GM10266 (cell line): ENCODE measurements around the gene FRMD8.
A peak's percentile ranks its signal among the peaks of the same experiment; 100 is the strongest.

Experiments
- DNase-seq: peaks from one replicate; pipeline ENCODE4 v3.0.0; 2012; ENCODE audit errors: extremely low spot score
- CTCF ChIP-seq: IDR thresholded peaks from 2 replicates; pipeline ENCODE4 v1.5.1; 2012; ENCODE audit warnings: mild to moderate bottlenecking, low read depth; ENCODE audit not compliant: control insufficient read depth, insufficient read depth; ENCODE audit errors: missing control alignments

FRMD8 gene

GRCh38 chr11:65376138-65376713 lies 10.2 kb upstream of the FRMD8 start:
- DNase-seq = no peak
- TF ChIP-seq CTCF = no peak

GRCh38 chr11:65377036-65377435 lies 9.4 kb upstream of the FRMD8 start:
- TF ChIP-seq CTCF = no peak
- no peak for DNase-seq

GRCh38 chr11:65377777-65378176 lies 8.7 kb upstream of the FRMD8 start:
- no peak for TF ChIP-seq CTCF
- no peak for DNase-seq

GRCh38 chr11:65378208-65378927 lies 8.1 kb upstream of the FRMD8 start:
- TF ChIP-seq CTCF = peak; percentile 14
- no peak for DNase-seq

GRCh38 chr11:65378928-65379638 lies 7.4 kb upstream of the FRMD8 start:
- no peak for DNase-seq

GRCh38 chr11:65379698-65380459 lies 6.6 kb upstream of the FRMD8 start:
- DNase-seq = no peak
- TF ChIP-seq CTCF = no peak

More at GRCh38 chr11:65378928-65379638, 7.4 kb upstream of the FRMD8 start:
- TF ChIP-seq CTCF = no peak
